Prostate gland (tissue), 2 donors: ENCODE measurements around the gene DDAH1.
"Not testable (repeated sequence)": the region's sequence is repeated elsewhere in the genome, so short reads cannot be mapped to it uniquely, and the experiment has no call there.

Source experiments
- CTCF ChIP-seq, 4 experiments: fragments of 200-600 bp in 2 of 4; fragments of 450-650 bp in 2 of 4; sonication (generic) in 2 of 4; IDR thresholded peaks; 1 replicate in 3 of 4; 2 replicates in 1 of 4; pipeline ENCODE4 v1.5.1; 2016 to 2019; ENCODE audit warnings: antibody characterized with exemption in 4 of 4, mild to moderate bottlenecking in 2 of 4, moderate library complexity in 2 of 4
- POLR2A ChIP-seq: fragments of 450-650 bp; IDR thresholded peaks from one replicate; pipeline ENCODE4 v1.6.1; 2016; ENCODE audit warnings: antibody characterized with exemption, mild to moderate bottlenecking
- POLR2AphosphoS5 ChIP-seq: sonication (generic); formaldehyde crosslinking; IDR thresholded peaks from one replicate; pipeline ENCODE4 v1.6.1; 2017; ENCODE audit warnings: antibody characterized with exemption

GRCh38 chr1:85470130-85470529 is 5.2 kb upstream of the DDAH1 start:
- TF ChIP-seq POLR2A; POLR2AphosphoS5; CTCF (IDR thresholded peaks at IDR 0.05): not testable (repeated sequence)
